GM21619 (cell line): Measurements from ENCODE around the gene PFKP.

Experiments used
- ATAC-seq: cut with Tn5 transposase; IDR thresholded peaks from one replicate; pipeline ENCODE4 v1.9.1; 2021; ENCODE audit not compliant: unreplicated experiment

PFKP gene

DNA sequence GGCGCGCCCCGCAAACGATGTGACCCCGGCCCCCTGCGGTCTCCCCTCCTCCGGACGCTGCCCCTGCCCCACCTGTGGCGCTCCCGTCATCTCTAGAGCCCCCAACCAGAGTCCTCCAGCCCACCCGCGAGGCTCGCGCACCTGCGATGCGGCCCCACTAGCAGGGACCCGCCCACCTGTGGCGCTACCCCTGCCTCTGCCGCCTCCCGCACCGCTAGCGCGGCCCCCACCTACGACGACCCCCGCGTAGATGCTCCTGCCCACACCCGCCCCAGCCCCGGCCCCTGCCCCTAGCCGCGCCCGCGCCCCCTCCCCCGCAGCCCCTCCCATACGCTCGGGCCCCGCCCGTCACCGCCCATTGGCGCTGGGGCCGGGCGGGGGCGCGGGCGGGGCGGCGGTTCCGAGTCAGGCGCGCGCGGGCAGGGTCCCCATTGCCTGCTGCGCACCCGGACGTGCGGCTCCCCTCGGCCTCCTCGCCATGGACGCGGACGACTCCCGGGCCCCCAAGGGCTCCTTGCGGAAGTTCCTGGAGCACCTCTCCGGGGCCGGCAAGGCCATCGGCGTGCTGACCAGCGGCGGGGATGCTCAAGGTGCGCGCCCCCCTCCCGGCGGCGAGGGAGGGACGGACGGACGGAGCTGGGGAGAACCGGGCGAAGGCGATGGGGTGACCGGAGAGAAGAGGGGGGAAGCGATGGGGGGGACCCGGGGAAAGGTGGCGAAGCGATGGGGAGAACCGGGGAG lies at the start of gene PFKP:
TSS of gene PFKP (plus strand) at position 431 of the 741 bp plus-strand sequence. CDS start at position 479, 48 bp downstream.
- ATAC-seq = peak; percentile 45

DNA sequence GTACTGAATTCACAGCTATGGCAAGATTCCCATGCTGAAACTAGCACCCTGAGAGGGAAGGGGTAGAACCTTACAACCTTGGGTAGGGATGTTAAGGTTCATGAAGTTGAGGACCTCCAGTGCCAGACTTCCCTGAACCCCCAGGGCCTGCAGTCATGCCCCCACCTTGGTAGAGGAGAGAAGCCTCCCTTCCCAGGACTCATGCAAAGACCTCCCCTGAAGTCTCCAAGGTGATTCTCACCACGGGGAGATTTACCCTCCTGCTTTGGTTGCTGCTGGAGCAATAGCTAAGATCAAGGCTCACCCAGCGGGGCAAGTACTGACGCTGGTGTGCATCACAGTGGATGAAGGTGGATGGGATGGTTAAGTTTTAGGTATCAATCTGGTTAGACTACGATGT lies 49.1 kb upstream of the PFKP start:
- no peak for ATAC-seq

DNA sequence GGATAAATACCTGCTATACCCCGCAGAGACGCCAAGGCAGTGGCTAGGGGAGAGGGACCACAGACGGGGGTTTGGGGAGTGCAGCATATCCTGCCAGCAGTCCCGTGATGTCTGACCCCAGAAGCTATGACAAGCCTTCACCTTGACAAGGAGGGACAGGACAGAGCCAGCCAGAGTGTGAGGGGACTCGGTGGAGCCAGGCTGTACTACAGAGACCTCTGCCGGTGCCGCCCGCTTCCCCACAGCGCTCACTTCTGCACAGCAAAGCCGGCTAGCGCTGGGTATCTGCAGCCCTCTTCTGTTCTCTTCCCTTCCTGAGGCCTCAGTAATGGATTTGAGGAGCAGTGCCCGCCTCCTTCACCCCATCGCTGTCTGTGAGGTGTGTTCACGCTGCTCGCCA lies 47.0 kb upstream of the PFKP start:
- ATAC-seq = no peak

DNA sequence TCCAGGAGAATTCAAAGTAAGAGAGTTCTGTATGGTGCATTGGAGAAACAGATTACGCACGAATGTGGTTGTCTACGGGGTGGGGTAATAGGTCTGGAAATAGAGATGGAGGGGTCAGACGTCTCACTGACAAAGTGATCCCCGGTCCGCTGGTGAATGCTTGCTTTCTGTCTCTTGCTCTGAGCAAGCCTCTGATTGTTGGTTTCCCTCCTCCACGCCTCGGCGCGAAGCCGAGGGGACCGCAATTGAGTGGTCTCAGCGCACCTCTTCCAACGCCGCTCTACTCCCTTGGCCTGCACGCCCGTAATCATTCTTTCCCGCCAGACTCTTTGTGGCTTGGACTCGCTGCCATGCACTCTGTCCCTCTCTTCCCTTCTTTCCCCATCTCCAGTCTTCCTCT lies 46.5 kb upstream of the PFKP start:
- no peak for ATAC-seq

DNA sequence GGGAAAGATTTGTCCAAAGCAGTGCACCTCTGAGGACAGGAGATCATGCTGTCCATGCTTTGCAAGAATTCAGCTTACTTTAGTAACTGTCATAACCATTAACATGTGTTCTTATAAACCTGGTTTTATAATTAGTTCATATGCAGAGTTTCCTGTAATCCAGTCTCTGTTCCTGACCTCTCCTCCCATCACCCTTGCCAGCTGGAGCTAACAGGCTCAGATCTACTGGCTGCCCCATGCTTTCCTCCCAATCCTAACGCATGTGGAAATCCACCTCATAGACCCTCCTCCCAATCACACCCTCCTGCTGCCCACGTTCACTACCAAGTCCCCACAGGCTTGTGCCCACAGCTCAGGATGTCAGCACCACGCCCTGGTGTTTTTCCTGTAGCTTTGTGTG lies 45.3 kb upstream of the PFKP start:
- no peak for ATAC-seq

DNA sequence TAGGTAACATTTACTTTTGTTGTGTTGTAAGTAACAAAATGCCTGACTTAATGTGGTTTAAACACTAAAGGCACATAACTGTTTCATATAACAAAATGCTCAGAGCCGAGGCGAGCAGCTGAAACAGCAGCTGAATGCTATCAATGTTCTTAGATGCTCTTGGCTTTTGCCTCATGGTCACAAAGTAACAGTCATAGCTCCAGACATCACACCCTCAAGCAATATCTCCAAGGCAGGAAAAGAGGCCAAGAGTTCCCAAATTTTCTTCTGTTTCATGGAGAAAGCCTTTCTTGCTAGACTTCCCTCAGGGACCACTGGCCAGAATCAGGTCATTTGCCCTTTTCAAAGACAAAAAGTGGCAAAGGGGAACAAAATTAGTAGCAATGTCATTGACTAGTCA lies 43.5 kb upstream of the PFKP start:
- ATAC-seq = no peak

DNA sequence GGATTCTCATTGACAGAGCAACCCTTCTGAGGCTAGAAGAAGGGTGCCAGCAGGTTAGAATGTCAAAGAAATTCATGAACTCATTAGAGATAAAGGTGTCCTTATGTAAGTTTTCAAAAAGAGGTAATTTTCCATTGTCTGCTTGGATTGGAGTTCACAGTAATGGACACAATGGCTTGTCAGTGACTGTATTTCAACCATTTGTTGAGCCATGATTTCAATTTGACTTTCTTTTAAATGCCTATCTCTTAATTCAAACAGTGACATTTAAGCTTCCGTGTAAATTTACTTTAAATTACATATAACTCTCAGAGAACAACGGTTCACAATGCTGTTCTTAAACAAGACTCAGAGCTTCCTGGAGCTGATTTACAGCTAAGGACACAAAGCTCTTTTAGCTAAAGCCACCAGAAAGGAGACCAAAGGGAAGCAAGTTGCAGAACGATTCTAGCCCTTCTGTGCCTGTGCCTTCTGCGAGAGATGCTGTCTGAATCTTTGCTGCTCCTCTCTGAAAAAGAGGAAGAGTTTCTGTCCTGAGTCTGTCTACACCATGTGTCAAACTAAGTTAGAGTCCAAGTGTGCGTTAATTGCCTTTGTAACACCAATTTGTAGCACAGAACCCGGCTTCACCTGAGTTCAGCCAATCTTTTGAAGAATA lies 42.2 kb upstream of the PFKP start:
- no peak for ATAC-seq

DNA sequence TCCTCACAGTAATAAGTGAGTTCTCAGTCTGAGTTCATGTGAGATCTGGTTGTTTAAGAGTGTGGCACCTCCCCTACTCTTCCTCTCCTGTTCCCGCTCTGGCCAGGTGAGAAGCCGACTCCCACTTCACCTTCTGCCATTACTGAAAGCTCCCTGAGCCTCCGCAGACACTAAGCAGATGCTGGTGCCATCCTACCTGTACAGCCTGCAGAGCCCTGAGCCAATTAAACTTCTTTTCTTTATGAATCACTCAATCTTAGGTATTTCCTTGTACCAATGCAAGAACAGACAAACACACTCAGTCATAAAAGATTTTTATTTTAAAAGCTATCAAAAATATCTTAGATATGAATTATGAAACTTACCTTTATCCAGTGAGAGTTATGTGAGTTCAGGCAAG lies 39.5 kb upstream of the PFKP start:
- ATAC-seq = no peak

DNA sequence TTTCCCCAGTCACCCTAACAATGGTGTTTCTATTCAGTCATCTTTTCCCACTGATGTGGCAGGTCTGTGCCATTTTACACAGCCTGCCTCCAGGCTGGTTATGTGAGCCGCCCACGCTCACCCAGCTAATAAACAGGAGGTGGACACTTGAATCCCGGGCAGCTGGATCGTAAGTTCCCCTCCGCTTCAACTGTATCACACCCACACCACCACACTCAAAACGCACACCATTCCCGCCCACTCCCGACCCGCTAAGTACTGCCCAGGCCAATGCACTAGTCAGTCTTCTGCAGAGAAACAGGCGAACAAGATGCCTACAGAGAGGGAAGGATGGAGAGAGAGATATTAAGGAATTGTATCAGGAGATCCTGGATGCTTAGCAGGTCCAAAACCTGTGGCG lies 38.9 kb upstream of the PFKP start:
- no peak for ATAC-seq

DNA sequence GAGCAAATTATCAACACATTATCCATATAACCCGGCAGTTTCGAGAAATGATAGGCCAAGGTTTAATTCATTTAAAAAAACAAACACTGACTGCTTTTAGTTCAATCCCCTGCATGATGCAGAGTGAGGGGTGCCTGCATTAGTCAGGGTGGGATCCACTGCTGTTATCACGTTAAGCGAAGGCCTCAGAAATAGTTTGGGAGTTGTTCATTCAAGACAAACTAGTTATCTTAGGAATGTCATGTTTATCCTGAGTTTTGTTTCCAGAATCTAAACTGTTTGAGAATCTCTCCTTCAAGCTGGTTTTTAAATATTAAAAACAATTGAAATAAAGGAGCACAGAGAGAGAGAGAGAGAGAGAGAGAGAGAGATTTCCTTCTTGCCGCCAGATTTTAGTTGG lies 36.6 kb upstream of the PFKP start:
- no peak for ATAC-seq

DNA sequence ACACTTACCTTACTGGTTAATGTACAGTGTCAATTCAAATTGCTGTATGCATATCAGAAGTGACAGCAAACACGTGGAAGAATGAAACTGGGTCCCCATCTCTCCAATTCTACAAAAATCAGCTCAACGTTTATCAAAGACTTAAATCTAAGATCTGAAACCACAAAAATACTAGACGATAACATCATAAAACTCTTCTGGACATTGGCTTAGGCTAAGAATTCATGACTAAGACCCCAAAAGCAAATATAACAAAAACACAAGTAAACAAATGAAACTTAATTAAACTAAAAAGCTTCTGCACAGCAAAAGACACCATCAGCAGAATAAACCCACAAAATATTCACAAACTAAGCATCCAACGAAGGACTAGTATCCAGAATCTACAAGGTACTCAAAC lies 35.9 kb upstream of the PFKP start:
- no peak for ATAC-seq

DNA sequence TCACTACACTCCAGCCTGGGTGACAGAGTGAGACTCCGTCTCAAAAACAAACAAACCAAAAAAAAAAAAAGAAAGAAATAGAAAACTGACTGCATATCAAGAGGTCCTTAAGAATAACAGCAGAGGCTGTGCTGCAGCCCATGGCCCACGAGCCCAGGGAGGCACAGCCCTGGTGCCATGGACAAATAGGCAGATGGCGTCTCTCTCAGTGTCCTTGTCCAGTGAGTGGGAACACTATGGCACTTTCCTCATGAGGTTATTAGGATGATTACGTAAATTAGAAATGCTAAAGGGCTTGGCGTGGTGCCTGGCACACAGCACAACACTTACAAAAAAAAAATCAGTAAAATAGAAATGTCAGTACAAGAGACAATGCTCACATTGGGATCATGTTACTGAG lies 33.4 kb upstream of the PFKP start:
- ATAC-seq = no peak

DNA sequence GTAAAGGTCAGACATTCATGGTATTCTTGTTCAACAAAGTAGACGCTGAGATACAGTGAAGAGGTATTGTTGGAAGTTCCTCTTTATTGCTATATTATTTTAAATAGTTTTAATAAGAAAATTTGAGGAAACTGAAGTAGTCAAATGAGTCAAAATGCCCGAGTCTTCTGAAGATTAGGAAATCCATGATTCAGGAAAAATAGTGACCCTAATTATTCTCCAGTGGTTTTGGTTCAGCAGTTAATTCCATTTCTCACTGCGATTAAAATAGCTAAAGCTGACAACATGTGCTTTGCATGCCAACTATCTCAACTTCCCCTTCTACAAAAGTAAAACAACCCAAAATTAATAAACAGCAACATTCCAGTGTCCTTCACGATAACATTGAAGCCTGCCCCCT lies 32.7 kb upstream of the PFKP start:
- no peak for ATAC-seq

DNA sequence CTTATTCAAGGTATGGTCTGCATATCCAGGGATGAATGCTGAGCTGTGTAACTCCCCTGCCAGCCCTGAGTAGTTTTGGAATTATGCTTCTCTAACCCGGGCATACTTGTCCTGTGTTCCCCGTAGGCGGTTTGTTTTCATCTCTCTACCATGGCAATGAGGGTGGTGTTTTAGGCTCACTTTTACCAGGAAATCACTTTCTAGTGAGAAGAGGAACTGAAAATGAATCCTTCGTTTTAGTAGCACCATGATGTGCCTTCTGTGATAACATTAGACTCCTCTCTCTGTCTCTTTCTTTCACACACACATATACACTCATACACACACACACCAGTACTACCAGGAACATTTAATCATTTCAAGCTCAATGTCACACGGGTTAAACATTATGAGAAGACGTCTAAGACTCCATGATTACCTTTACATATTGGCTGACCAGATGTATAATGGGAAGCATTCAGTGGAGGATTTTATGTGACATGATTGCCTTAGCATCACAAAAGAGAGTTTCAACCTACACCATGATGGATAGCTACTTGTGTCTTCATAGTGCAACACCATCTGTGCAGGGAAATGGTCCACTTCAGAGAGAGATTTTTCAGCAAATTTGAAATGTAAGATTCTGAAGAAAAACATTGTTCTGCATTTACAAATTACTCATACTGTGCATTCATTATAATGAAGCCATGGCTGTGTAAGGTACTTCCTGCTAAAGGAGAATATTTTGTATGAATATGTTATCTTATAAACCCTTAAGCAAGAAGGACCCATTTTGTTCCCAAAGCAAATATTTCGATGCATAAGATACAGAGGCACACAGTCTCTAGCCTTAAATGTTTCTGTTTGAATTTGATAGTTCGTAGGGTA lies 31.0 kb upstream of the PFKP start:
- peak; percentile 97 for ATAC-seq

DNA sequence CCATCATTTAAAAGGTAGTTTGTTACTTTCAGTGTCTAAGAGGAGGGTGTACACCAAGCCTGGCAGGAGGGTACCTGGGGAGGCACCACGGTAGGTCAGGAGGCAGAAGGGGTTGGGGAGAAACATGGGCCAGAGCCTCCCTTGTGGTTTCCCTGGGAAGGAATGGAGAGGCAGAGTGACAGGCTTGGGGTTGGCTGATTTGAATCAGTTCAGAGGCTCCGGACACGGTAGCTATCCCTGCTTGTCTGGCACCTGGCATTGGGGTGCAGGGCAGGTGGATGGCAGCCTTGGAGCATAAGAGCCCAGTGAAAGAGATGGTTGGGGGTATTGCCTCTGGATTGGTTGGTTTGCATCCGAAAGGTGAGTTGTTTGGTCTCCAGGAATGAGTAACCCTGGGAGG lies 30.2 kb upstream of the PFKP start:
- ATAC-seq = no peak

DNA sequence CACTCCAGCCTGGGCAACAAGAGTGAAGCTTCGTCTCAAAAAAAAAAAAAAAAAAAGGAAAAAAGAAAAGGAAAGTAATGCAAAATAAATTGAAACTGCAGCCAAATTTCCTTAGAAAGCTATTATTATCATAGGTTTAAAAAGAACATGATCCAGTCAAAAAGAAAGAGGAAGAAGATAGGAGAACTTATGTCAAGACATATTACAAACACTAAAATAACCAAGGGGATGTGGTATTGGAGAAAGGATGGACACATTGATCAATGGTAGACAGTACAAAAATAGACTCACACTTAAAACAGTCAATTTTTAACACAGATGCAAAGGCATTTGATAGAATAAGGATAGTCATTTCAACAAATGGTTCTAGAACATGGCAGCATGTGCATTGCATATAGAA lies 27.3 kb upstream of the PFKP start:
- ATAC-seq = no peak

DNA sequence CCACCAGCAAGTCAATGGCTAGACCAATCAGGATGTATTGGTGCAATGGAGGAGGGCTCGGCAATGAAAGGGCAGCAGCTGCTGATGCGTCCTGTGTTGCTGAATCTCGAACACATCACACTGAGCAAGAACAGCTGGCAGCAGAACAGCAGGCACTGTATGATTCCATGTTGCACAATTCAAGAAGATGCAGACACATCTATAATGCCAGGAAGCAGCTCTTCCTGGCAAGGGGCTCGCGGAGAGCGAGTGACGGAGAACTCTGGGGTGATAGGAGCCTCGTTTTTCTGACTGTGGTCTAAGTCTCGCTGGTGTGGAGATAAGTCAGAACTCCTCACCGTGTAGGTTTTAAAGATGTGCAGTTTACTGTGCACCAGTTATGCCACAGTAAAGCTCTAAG lies 24.8 kb upstream of the PFKP start:
- ATAC-seq = no peak

DNA sequence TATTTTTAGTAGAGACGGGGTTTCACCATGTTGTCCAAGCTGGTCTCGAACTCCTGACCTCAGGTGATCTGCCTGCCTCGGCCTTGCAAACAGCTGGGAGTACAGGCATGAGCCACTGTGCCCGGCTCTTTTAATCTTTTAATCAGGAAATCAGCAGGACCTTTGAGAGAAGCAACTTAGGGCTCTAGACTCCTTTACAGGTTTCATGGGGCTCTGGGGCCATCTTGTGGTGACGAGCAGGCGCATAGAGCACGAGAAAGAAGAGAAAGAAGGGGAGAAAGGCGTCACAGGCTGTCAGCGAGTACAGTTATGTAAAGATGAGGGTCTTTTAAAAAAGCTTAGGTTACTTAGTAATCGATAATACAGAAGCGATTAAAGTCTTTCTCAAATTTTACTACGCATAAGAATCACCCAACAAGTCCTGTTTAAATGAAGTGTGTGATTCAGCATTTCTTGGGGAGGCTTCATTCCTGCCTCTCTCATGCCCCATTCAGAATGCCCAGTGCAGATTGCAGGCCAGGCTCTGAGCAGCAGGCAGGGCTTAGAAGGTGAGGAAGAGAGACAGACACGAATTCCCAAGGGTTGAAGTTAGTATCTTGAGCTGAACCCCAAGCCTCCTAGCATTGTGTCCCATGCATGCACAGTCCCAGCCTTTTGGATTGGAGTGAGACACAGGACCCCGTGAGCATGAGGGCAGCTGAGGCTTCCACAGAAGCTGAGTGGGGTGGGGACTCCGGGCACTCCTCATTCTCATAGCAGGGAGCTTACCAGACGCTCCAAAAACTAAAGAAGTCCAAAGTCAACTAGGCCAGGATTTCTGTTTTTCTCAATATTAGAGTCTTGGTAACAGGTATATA lies 23.6 kb upstream of the PFKP start:
- peak; percentile 90 for ATAC-seq

DNA sequence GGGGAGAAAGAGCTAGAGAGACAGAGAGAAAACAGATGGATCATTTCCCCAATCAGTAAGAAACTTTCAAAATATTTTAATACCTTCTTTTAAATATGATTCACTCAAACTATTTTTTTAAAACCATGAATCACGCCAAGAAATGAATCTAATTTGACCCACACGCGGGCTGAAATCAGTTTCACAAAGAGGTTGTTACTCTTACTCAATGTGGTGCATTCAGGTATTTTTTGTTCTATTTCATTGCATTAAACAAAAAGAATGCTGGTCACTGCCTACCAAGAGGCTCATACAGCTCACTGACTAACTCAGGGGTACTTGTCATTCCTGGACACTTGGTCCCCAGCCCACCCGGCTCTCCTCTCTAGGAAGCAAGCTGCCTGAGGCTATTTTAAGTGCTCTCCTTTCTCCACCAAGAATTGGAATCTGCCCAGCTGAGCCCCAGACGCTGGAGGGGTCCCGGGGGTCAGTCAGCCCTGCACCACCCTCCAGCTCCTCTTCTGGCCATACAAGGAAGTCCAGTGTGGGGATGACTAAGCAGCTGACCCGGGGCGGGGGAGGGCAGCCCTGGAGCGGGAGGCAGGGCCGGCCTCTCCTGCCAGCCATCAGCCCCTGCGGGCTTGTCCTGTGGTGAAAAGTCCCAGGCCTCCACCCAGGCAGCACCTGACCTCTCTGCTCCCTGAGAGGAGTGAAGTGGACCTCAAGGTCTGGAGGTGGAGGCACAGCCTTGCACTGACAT lies 21.7 kb upstream of the PFKP start:
- ATAC-seq = no peak

DNA sequence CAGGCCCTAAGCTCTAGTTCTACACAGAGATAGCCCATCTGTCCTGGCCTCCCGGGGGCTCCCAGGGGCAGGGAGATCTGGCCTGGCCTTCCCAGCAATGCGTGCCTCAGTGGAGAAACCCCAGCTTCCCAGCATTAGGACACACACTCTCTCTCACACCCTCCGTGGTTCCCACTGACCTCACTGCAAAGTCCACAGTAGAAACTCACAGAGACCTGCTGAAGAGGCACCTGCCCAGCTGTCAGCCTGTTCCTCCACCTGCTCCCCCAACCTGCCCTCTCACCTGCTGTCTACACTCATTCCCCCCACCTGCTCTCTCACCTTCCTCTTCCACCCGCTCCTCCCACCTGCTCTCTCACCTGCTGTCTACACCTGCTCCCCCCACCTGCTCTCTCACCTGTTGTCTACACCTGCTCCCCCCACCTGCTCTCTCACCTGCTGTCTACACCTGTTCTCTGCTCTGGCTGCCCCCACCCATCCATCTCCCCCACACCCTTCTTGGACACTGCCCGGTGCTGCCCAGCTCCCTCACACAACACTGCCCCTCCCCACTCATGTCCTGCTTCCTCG lies 21.1 kb upstream of the PFKP start:
- no peak for ATAC-seq
